ENCODE data around the gene FNDC3B.

The FNDC3B gene

GRCh38 chr3:172140499-172141391 lies 101.4 kb downstream of the FNDC3B start:
- peak; percentile 66 for DNase-seq

- DNase-seq: no peak
These were observed 102.9 kb downstream of the FNDC3B start for GRCh38 chr3:172142051-172142863.

DNA sequence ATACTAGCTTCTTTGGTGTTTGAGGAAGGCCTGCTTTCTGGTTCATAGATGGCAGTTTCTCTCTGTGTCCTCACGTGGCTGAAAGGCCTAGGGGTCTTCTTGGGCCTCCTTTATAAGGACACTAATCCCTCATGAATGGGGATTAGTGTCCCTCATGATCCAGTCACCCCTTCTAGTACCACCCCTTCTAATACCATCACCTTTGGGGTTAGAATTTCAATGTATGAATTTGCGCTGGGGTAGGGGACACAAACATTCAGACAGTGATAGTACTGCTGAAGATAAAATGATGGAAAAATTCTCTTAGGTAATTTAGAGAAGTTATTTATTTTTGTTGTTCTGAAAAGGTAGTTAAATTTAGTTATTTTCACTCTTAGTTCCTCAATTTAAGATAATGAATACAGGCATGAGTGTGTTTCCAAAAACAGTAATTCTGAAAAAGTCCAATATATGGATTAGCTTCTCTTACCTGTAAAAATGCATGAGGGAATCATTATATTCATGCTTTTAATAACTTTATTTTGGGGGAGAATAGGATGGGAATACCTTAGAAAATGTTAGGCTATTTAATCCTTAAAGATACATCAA lies 103.6 kb downstream of the FNDC3B start:
- no peak for DNase-seq

GRCh38 chr3:172143739-172144497 lies 104.5 kb downstream of the FNDC3B start:
- no peak for DNase-seq

- DNase-seq: no peak
These were observed 105.2 kb downstream of the FNDC3B start for GRCh38 chr3:172144601-172145000.

DNA sequence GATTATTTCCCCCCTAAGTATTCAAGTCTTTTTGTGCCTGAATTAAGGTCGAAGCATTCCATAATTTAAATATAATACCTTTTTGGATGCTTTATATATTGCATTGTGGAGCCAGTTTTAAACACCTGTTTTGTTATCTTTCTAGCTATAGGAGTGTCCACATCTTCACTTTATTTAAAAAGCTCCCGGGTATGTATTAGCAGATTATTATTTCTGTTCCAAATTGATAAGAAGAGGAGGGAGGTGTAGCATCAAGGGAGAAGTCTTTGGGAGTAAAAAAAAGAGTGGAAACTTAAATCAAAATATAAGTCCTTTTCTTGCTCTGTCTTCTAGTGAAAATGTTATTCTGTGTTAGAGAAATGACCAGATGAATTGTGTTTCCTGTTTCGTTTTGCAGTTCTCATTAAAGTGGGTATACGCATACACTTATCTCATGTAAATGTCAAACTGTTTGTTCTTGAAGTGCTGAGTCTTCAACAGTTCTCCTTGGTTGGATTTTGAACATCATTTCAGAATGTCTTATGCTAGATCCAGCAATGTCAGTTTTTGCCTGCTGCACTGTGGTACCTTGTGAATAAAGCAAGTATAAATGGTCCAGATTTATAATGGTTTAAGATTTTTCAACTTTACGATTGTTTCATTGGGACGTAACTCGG lies 105.8 kb downstream of the FNDC3B start:
- no peak for DNase-seq

GRCh38 chr3:172146349-172146748 lies 107.0 kb downstream of the FNDC3B start:
- no peak for DNase-seq

- DNase-seq: no peak
These were observed 107.9 kb downstream of the FNDC3B start for GRCh38 chr3:172147113-172147818.

- no peak for DNase-seq
These were observed 108.9 kb downstream of the FNDC3B start for GRCh38 chr3:172148241-172148640.

DNA sequence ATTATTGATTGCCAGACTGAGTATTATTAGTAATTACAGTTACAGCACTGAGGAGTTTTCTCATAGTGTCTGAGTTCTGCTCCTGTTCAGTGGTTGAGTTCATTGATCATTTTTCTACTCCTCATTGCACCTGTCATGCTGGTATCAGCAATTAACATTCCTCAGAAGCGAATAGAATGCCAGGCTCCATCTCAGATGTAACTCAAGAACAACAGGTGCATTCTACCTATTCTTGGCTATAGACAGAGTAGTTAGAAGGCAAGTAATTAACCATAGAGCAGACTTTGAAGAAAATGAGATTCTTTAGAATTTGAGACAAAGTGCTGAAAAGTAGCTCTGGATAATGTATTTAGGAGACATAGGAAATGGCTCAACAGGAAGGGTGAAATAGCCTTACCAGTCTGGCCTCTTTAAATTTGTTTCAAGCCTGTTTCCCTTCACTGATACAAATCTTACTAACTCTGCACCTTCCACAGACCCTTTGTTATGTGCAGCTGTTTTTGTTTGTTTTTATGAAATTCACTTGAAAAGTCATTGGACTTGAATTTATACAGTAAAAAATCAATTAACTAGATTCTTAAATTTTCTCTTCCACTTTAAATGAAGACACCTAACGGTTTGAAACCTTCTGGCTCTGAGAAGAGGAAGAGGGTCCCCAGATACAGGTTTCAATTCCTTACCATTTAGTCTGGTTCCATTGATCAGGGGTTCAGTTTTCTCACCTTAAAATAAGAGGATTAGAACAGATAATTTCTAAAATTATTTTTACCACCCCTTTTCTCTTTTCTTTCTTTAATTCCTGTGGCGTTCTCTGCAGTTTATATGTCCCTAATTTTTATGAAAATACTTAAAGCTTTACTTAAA lies 109.6 kb downstream of the FNDC3B start:
- no peak for DNase-seq

- DNase-seq: no peak
These were observed 110.9 kb downstream of the FNDC3B start for GRCh38 chr3:172150268-172150667.

DNA sequence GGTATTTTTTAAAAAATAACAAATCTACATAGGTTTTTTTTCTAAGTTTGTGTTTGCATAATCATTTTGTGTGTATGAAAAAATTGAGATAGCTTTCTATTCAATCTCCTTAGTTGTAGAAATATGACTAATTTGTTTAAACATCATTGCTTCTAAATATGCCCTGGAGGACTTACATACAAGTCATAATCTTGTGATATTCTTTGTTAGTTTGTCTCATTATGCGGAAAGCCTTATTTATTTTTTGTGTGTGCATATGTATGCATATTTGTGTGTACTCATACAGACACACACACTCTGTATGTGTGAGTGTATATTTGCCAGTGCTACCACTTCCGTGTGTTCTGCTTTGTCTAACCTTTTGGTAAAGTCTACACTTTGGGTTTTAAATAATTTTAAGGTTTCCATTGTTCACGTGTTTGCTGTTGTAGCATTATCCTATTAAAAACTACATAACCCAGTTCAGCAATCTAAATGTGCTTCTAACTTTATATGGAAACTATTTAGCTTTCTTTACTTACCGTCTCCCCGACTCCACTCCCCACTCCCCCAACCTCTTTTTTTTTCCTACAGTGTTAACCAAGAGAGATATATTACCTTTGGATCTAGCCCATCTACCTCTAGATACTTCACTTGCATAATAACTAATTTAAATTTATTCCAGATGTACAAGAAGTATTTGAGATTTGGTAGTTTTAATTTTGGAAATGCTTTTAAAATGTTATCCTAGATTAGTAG lies 111.7 kb downstream of the FNDC3B start:
- no peak for DNase-seq

DNA sequence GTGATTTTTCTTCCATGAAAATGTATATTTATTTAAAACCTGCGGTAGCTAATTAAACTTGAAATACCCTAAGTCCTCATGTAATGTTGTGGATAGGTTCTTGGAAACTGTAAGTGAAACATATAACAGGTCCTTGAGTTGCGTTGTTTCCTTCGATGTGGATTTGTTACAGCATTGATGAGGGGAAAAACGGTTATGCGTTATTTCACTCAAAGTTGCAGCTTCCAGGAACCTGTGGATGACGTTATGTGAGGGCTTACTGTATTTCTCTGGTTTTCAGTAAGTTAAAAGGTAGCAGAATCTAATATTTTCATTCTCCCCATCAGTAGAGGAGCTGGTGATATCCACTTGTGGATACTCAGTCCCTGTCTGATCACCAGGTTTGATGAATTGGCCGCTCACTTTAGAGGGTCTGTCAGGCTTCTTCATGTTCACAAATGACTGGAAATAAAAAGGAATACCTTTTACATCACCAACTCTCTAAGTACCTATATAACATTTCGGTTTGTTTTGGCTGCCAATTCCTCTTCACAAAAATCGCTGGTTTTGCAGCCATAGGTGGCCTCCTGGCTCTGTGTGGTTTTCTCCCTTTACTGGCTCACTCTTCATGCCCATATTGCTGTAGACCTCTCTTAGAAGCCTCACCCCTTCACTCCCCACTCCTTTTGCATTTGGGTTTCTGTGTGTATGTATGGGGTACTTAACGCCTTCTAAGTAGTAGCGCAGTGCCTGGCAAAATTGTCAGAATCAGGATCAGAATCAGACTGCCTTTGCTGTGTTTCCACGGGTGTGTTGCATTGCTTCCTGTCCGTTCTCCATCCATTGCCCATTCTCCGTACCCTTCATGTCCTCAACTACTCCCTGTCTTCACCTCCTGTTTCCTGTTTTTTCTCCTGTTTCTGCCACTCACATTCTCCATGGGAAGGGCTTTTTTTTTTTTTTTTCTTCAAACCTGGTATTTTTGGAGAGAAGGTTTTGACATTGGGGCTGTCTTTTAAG lies 112.6 kb downstream of the FNDC3B start:
- DNase-seq: no peak

- no peak for DNase-seq
These were observed 113.5 kb downstream of the FNDC3B start for GRCh38 chr3:172152874-172153273.

DNA sequence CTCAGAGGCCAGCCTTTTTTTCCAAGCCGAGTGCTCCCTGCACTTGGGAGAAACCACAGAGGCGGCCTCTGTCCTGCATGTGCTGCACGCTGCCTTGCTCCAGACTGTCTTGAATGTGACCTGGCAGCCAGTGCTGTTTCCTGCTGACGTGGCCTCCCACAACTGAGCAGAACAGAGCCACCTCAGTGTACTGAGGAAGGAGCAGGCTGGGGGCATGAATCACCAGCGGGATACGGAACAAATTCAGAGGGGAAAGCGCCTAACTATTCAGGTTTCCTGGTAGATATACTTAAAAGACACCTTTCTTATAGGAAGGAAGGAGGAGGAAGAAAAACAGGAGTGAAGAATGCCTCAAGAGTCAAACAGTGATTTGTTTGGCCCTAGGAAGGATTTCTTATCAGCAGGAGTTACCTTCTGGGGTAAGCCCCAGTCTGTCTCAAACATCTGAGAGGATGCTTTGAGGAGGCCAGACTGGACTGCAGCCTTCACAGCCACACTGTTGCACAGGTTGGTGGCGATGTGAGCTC lies 114.0 kb downstream of the FNDC3B start:
- DNase-seq: peak; percentile 70

- no peak for DNase-seq
These were observed 115.6 kb downstream of the FNDC3B start for GRCh38 chr3:172154768-172155664.

Data from CD4-positive, alpha-beta T cell treated with Interleukin-15 for 1 hour (primary cell).